Type B pancreatic cell (in vitro differentiated cells): ENCODE measurements around the gene MYLIP. TPM values are rescaled to one million over a fixed set of nuclear protein-coding genes. Genes with fewer than 3 reads are reported as not detected.

Experiments used
- DNase-seq: peaks from one replicate; pipeline ENCODE4 v3.0.0; 2021; ENCODE audit warnings: mixed read lengths; ENCODE audit not compliant: unreplicated experiment; ENCODE audit errors: extremely low spot score
- H3K27ac Mint-ChIP-seq: 2 replicates; pipeline ENCODE4 v1.8.0; 2021; ENCODE audit warnings: mild to moderate bottlenecking, mixed read lengths
- H3K27me3 Mint-ChIP-seq: 2 replicates; pipeline ENCODE4 v1.8.0; 2021; ENCODE audit warnings: mixed read lengths
- H3K36me3 Mint-ChIP-seq: 2 replicates; pipeline ENCODE4 v1.8.0; 2021; ENCODE audit warnings: mixed read lengths
- H3K4me1 Mint-ChIP-seq: one replicate; pipeline ENCODE4 v1.8.0; 2021; ENCODE audit warnings: mixed read lengths; ENCODE audit not compliant: unreplicated experiment
- H3K4me3 Mint-ChIP-seq: 2 replicates; pipeline ENCODE4 v1.8.0; 2021; ENCODE audit warnings: mild to moderate bottlenecking, mixed read lengths
- H3K9me3 Mint-ChIP-seq: 2 replicates; pipeline ENCODE4 v1.8.0; 2021; ENCODE audit warnings: mixed read lengths
- CTCF ChIP-seq: fragments of 200-600 bp; sonication (generic); conservative IDR thresholded peaks from 2 replicates; pipeline ENCODE4 v1.5.0; 2021; ENCODE audit warnings: antibody characterized with exemption, mild to moderate bottlenecking
- total RNA-seq: library from RNA; stranded (reverse); gene quantifications from 2 replicates; pipeline ENCODE4 v1.2.1, GENCODE V29; 2021; ENCODE audit warnings: low replicate concordance

MYLIP gene
- total RNA-seq, 1 donor from 2014 or later = 54.9 TPM

GRCh38 chr6:16139556-16139955, 10.7 kb downstream of the MYLIP start:
- H3K27ac Mint-ChIP-seq = no peak overlapping the region
- H3K4me1 Mint-ChIP-seq = peaks cover 53% of the 10 kb centered on the region
- H3K36me3 Mint-ChIP-seq = peaks cover 57% of the 10 kb centered on the region
- DNase-seq = no peak
- TF ChIP-seq CTCF = no peak
- H3K4me3 Mint-ChIP-seq = no peak overlapping the region
- H3K27me3 Mint-ChIP-seq = no peaks in the 10 kb centered on the region
- no peaks in the 10 kb centered on the region for H3K9me3 Mint-ChIP-seq

GRCh38 chr6:16140607-16141006, 11.7 kb downstream of the MYLIP start:
- Mint-ChIP-seq H3K4me3 (no peak overlapping the region), H3K9me3 (no peaks in the 10 kb centered on the region), H3K36me3 (peaks cover 67% of the 10 kb centered on the region), H3K27me3 (no peaks in the 10 kb centered on the region), H3K4me1 (peaks cover 45% of the 10 kb centered on the region), H3K27ac (no peak overlapping the region)
- no peak for DNase-seq
- TF ChIP-seq CTCF = no peak

GRCh38 chr6:16141514-16141913, 12.6 kb downstream of the MYLIP start:
- Mint-ChIP-seq H3K36me3 (peaks cover 72% of the 10 kb centered on the region), H3K27ac (peak overlapping the region; percentile 14), H3K4me1 (peaks cover 49% of the 10 kb centered on the region), H3K9me3 (no peaks in the 10 kb centered on the region), H3K4me3 (no peak overlapping the region), H3K27me3 (no peaks in the 10 kb centered on the region)
- no peak for DNase-seq
- TF ChIP-seq CTCF = no peak

- Mint-ChIP-seq H3K4me1 (peaks cover 36% of the 10 kb centered on the region), H3K36me3 (peaks cover 92% of the 10 kb centered on the region), H3K9me3 (no peaks in the 10 kb centered on the region), H3K4me3 (no peak overlapping the region), H3K27ac (no peak overlapping the region), H3K27me3 (no peaks in the 10 kb centered on the region)
- no peak for TF ChIP-seq CTCF
- no peak for DNase-seq
Observed at GRCh38 chr6:16145038-16145437, 16.2 kb downstream of the MYLIP start.

GRCh38 chr6:16146028-16146427, 17.1 kb downstream of the MYLIP start:
- no peaks in the 10 kb centered on the region for H3K27me3 Mint-ChIP-seq
- H3K9me3 Mint-ChIP-seq = no peaks in the 10 kb centered on the region
- no peak overlapping the region for H3K27ac Mint-ChIP-seq
- peaks cover 32% of the 10 kb centered on the region for H3K4me1 Mint-ChIP-seq
- no peak overlapping the region for H3K4me3 Mint-ChIP-seq
- DNase-seq = no peak
- TF ChIP-seq CTCF = no peak
- peaks cover 90% of the 10 kb centered on the region for H3K36me3 Mint-ChIP-seq

GRCh38 chr6:16146527-16146955, 17.7 kb downstream of the MYLIP start:
- H3K36me3 Mint-ChIP-seq = peaks cover 89% of the 10 kb centered on the region
- no peaks in the 10 kb centered on the region for H3K27me3 Mint-ChIP-seq
- H3K27ac Mint-ChIP-seq = no peak overlapping the region
- DNase-seq = no peak
- no peak overlapping the region for H3K4me3 Mint-ChIP-seq
- H3K4me1 Mint-ChIP-seq = peaks cover 34% of the 10 kb centered on the region
- TF ChIP-seq CTCF = no peak
- no peaks in the 10 kb centered on the region for H3K9me3 Mint-ChIP-seq
